Heart left ventricle (tissue), 16 donors: ENCODE measurements around the gene NFE2L1. TPM values are rescaled to one million over a fixed set of nuclear protein-coding genes. Genes with fewer than 3 reads are reported as not detected.
A peak's percentile ranks its signal among the peaks of the same experiment; 100 is the strongest.

Experiments used
- ATAC-seq, 4 donors: fragments of 200-7000 bp; cut with Tn5 transposase; one replicate each; pipeline ENCODE4 v1.9.1; 2020 to 2022; ENCODE audit warnings: moderate library complexity in 4 of 4, mild to moderate bottlenecking in 3 of 4, moderate number of reproducible peaks in 1 of 4
- DNase-seq, 5 donors: peaks; one replicate each; pipeline ENCODE4 v3.0.0-alpha.2; 2020
- H3K27ac ChIP-seq, 12 donors: fragments of 200-600 bp; sonication (generic) in 4 of 12; one replicate each; pipeline versions ENCODE4 v1.5.0 to v1.8.0; 2016 to 2022; ENCODE audit warnings: mild to moderate bottlenecking in 2 of 12
- H3K27me3 ChIP-seq, 9 donors: fragments of 200-600 bp; sonication (generic) in 2 of 9; one replicate each; pipeline versions ENCODE4 v1.5.1 to v1.8.0; 2016 to 2022; ENCODE audit warnings: mild to moderate bottlenecking in 3 of 9
- H3K36me3 ChIP-seq, 9 donors: fragments of 200-600 bp; sonication (generic) in 2 of 9; one replicate each; pipeline versions ENCODE4 v1.5.0 to v1.8.0; 2018 to 2022; ENCODE audit warnings: mild to moderate bottlenecking in 2 of 9
- H3K4me1 ChIP-seq, 12 donors: fragments of 200-600 bp; sonication (generic) in 4 of 12; one replicate each; pipeline versions ENCODE4 v1.5.0 to v1.8.0; 2016 to 2022; ENCODE audit warnings: mild to moderate bottlenecking in 3 of 12
- H3K4me3 ChIP-seq, 12 donors: fragments of 200-600 bp; sonication (generic) in 4 of 12; one replicate each; pipeline versions ENCODE4 v1.5.0 to v1.8.0; 2017 to 2022; ENCODE audit warnings: mild to moderate bottlenecking in 9 of 12, moderate library complexity in 4 of 12
- H3K9me3 ChIP-seq, 12 donors: fragments of 200-600 bp; sonication (generic) in 4 of 12; one replicate each; pipeline versions ENCODE4 v1.5.0 to v1.8.0; 2016 to 2022; ENCODE audit warnings: mild to moderate bottlenecking in 1 of 12
- CTCF ChIP-seq, 12 donors: fragments of 200-600 bp; sonication (generic) in 4 of 12; IDR thresholded peaks; one replicate each; pipeline versions ENCODE4 v1.5.0 to v1.8.0; 2018 to 2022; ENCODE audit warnings: antibody characterized with exemption in 12 of 12, mild to moderate bottlenecking in 5 of 12
- POLR2A ChIP-seq, 2 donors: fragments of 450-650 bp; IDR thresholded peaks; one replicate each; pipeline ENCODE4 v1.6.1; 2017; ENCODE audit warnings: antibody characterized with exemption in 2 of 2, mild to moderate bottlenecking in 2 of 2, moderate library complexity in 2 of 2
- WGBS, 4 donors: extraction: QIAGEN DNeasy Blood & Tissue Kit in 2 of 4; methylation state at CpG; one replicate each; pipeline versions ENCODE4 v1.1.5 to v1.1.7; 2013 to 2018; 5-methylcytosine and 5-hydroxymethylcytosine counted together
- intact Hi-C, 10 donors: fragments of 100-400 bp; cut with DNase I; formaldehyde crosslinking; loops; one replicate each; pipeline versions ENCODE4 v1.11.1 to v1.14.2; 2022
- polyA plus RNA-seq, 2 donors: library from polyadenylated mRNA; stranded (reverse); fragments of 200-250 nt; gene quantifications; one replicate each; pipeline ENCODE4 v1.2.3, GENCODE V29; 2013
- total RNA-seq, 9 donors: library from RNA; depleted of rRNA in 2 of 9; stranded (reverse); fragments of >200 nt in 2 of 9; fragmentation: NEBNext Ultra II Directional in 3 of 9; extraction: Animal tissue kit (Norgen Biotek cat#: 25700) in 3 of 9; gene quantifications; one replicate each; pipeline versions ENCODE4 v1.1.0 to v1.2.4, GENCODE V29; 2016 to 2023
- donor health status: ischemic (EF 13 %, LVEDD 7.1; RV severe dilation, severe dysfunction).
- donor health status: healthy with polysubstance abuse.
- donor health status: DM: no; HTN: yes; CAD: no.
- donor health status: DM: no; HTN: no; CAD: no.
- donor health status: ischemic (EF 25% LVEDD 6.9; RV normal size, moderate dysfunction).
- donor health status: ischemic (EF 25% LVEDD 5.7; RV mildly dilated, moderate dysfunction).
- donor health status: healthy.
- donor health status: DM: yes; HTN: yes; CAD: no.
- donor health status: ischemic (EF 35%, LVEDD 5.7; RV mildly dilated, moderate dysfunction).
- donor health status: nonischemic (EF 11% LVEDD 7.7; RV severe dilation, severe dysfunction).
- donor health status: DM: yes; HTN: yes; CAD: no.
- donor health status: PGD.
- donor health status: ischemic (EF 29% LVEDD 5.4; RV normal size, mild dysfunction).
- donor health status: nonischemic (EF 23%, LVEDD 6.1; RV moderate dilation, normal function).

NFE2L1 gene
- total and polyA plus RNA-seq, 11 donors, result 254 to 1,055 (median 553) TPM

- Histone ChIP-seq H3K4me3 (peak overlapping the region; percentile 27 to 96 (median 86)), H3K4me1 (peaks cover 7 to 55% (median 42%) of the 10 kb centered on the region in 12 donors), H3K27me3 (no peaks in the 10 kb centered on the region), H3K9me3 (no peaks in the 10 kb centered on the region), H3K27ac (peak overlapping the region; percentile 96 to 100 (median 99)), H3K36me3 (peaks cover 0 to 12% (median 9%) of the 10 kb centered on the region in 9 donors)
- intact Hi-C loops, result no loop called here
- no peak for ATAC-seq
- WGBS, 4 donors, result 6 to 7% (median 7%) methylated on average over 25 to 26 of the region's 26 CpGs
- TF ChIP-seq POLR2A (IDR thresholded peaks at IDR 0.05) (no peak), CTCF (IDR thresholded peaks at IDR 0.05) (no peak)
- no peak for DNase-seq
These were observed 932 bp upstream of the NFE2L1 start for GRCh38 chr17:48047113-48047740.

- H3K27me3 ChIP-seq, result no peaks in the 10 kb centered on the region
- peaks cover 9 to 68% (median 55%) of the 10 kb centered on the region in 12 donors for H3K4me1 ChIP-seq
- ATAC-seq (peak; percentile 43 to 86 (median 70)), DNase-seq (peak; percentile 93 to 97 (median 94))
- H3K4me3 ChIP-seq, result peak overlapping the region; percentile 52 to 96 (median 86)
- TF ChIP-seq CTCF (IDR thresholded peaks at IDR 0.05) (no peak), POLR2A (IDR thresholded peaks at IDR 0.05) (peak; percentile 75 to 92)
- no peaks in the 10 kb centered on the region for H3K9me3 ChIP-seq
- intact Hi-C loops, result loop anchor here in 3 of 10 donors (1.0 kb wide), 2 partner anchors 22 to 23 kb away; no protein-coding TSS in a partner anchor
- peak overlapping the region; percentile 96 to 100 (median 99) for H3K27ac ChIP-seq
- peaks cover 0 to 20% (median 9%) of the 10 kb centered on the region in 9 donors for H3K36me3 ChIP-seq
- 0 to 1% (median 1%) methylated on average over 23 to 53 of the region's 53 CpGs for WGBS, 4 donors
These were observed 396 bp downstream of the NFE2L1 start for GRCh38 chr17:48048384-48049126.

- H3K36me3 ChIP-seq, result peaks cover 0 to 36% (median 18%) of the 10 kb centered on the region in 9 donors
- intact Hi-C loops, result loop anchor here in 1 of 10 donors (2.0 kb wide), 1 partner anchor 14 kb away; the partner anchor contains the start of gene COPZ2
- TF ChIP-seq CTCF (IDR thresholded peaks at IDR 0.05) (no peak), POLR2A (IDR thresholded peaks at IDR 0.05) (no peak)
- no peaks in the 10 kb centered on the region for H3K27me3 ChIP-seq
- peak overlapping the region; percentile 96 to 100 (median 99) for H3K27ac ChIP-seq
- peak overlapping the region; percentile 14 to 96 (median 86) for H3K4me3 ChIP-seq
- ATAC-seq (no peak), DNase-seq (peak in 1 of 5 donors; percentile 42)
- no peaks in the 10 kb centered on the region for H3K9me3 ChIP-seq
- H3K4me1 ChIP-seq, result peaks cover 12 to 82% (median 75%) of the 10 kb centered on the region in 12 donors
- 39 to 67% (median 48%) methylated on average over 7 to 10 of the region's 10 CpGs for WGBS, 4 donors
These were observed 3.1 kb downstream of the NFE2L1 start for GRCh38 chr17:48051283-48051682.
